IMR-90 (cell line): ENCODE measurements around the gene CADM2.

Experiments
- FOS ChIP-seq: fragments of 150-350 bp; IDR thresholded peaks from 2 replicates; pipeline ENCODE4 v1.6.1; 2016; ENCODE audit warnings: low read depth, low read length
- POLR2A ChIP-seq: IDR thresholded peaks from 2 replicates; pipeline ENCODE4 v1.6.1; 2012; ENCODE audit warnings: mild to moderate bottlenecking, low read depth, low read length
- RAD21 ChIP-seq: IDR thresholded peaks from 2 replicates; pipeline ENCODE4 v1.6.1; 2012; ENCODE audit warnings: low read length, improper control_type of control experiment
- RFX5 ChIP-seq: IDR thresholded peaks from 2 replicates; pipeline ENCODE4 v1.8.0; 2012; ENCODE audit warnings: low read depth, mild to moderate bottlenecking, low read length, moderate library complexity
- TF ChIP-seq, protein P1 (sequence below): conservative IDR thresholded peaks from 2 replicates; pipeline ENCODE4 v1.5.1; 2012; ENCODE audit warnings: mild to moderate bottlenecking, low read depth, low read length, improper control_type of control experiment

DNA sequence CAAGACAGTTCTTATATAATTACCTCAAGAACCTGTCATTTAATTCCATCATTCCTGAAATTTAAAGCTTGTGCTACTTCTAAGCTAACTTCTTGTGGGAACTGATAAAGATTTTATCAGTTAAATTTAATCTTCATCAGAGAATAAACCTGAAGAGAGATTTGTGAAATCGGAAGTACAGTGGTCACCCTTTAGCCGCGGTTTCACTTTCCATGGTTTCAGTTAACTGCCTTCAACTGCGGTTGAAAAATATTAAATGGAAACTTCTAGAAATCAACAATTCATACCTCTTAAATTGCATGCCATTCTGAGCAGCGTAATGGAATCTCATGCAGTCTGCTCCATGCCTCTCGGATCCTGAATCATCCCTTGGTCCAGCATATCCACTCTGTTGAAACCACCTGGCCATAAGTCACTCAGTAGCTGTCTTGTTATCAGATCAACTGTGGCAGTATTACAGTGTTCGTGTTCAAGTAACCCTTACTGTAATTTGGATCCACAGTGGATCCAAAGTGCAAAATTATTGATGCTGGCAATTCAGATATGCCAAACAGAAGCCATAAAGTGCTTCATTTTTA lies 626.1 kb downstream of the CADM2 start:
- no peak for TF ChIP-seq RFX5
- TF ChIP-seq, protein P1, sequence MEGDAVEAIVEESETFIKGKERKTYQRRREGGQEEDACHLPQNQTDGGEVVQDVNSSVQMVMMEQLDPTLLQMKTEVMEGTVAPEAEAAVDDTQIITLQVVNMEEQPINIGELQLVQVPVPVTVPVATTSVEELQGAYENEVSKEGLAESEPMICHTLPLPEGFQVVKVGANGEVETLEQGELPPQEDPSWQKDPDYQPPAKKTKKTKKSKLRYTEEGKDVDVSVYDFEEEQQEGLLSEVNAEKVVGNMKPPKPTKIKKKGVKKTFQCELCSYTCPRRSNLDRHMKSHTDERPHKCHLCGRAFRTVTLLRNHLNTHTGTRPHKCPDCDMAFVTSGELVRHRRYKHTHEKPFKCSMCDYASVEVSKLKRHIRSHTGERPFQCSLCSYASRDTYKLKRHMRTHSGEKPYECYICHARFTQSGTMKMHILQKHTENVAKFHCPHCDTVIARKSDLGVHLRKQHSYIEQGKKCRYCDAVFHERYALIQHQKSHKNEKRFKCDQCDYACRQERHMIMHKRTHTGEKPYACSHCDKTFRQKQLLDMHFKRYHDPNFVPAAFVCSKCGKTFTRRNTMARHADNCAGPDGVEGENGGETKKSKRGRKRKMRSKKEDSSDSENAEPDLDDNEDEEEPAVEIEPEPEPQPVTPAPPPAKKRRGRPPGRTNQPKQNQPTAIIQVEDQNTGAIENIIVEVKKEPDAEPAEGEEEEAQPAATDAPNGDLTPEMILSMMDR, result no peak
- TF ChIP-seq POLR2A, result no peak
- TF ChIP-seq FOS, result no peak
- no peak for TF ChIP-seq RAD21
